Endothelial cell of umbilical vein (primary cell): Measurements from ENCODE around the gene ZNF385B. TPM values are rescaled to one million over a fixed set of nuclear protein-coding genes. Genes with fewer than 3 reads are reported as not detected.

Source experiments
- BruUV-seq: library from RNA; stranded (reverse); fragments of 400-500 nt; replicated peaks from 2 replicates; lab custom pipeline; 2021; lab: Mats Ljungman, UMichigan
- CTCF ChIA-PET: fragments of 300-600, 350-600 bp; sonication (Branson Sonifier 250); formaldehyde crosslinking; loops from one replicate; lab custom pipeline; 2021; ENCODE audit warnings: antibody characterized with exemption, inconsistent platforms; lab: Charles Lee
- POLR2A ChIA-PET: fragments of 300-600, 350-600 bp; sonication (Branson Sonifier 250); formaldehyde crosslinking; loops from one replicate; lab custom pipeline; 2021; ENCODE audit warnings: antibody characterized with exemption, inconsistent platforms; lab: Charles Lee
- DNase-seq: peaks from one replicate; pipeline ENCODE4 v3.0.0-alpha.2; 2011; ENCODE audit warnings: low read depth, low spot score
- FAIRE-seq: peaks from 2 replicates; lab custom pipeline; 2011; peaks lifted over from hg19 to GRCh38; lab: Jason Lieb, UNC
- H2AFZ ChIP-seq: 2 replicates; pipeline ENCODE4 v1.6.0; 2012; ENCODE audit warnings: low read depth, low read length, control low read depth, inconsistent platforms
- H3K27ac ChIP-seq: 2 replicates; pipeline ENCODE4 v1.5.1; 2011; ENCODE audit warnings: low read depth, mild to moderate bottlenecking, control low read depth, low read length, moderate library complexity; ENCODE audit not compliant: insufficient read depth
- H3K27me3 ChIP-seq, 2 experiments: 2 replicates each; pipeline versions ENCODE4 v1.6.0 to v1.6.1; 2011; ENCODE audit warnings: low read length in 2 of 2, mixed read lengths in 1 of 2; ENCODE audit not compliant: control insufficient read depth in 2 of 2, insufficient read depth in 2 of 2
- H3K36me3 ChIP-seq, 2 experiments: 2 replicates in 1 of 2; 3 replicates in 1 of 2; pipeline ENCODE4 v1.5.1; 2011; ENCODE audit warnings: low read length in 2 of 2, mild to moderate bottlenecking in 1 of 2, moderate library complexity in 1 of 2; ENCODE audit not compliant: control insufficient read depth in 2 of 2, insufficient read depth in 2 of 2; ENCODE audit errors: extremely low read depth in 1 of 2
- H3K4me1 ChIP-seq: 3 replicates; pipeline ENCODE4 v1.5.1; 2011; ENCODE audit warnings: mild to moderate bottlenecking, low read length; ENCODE audit not compliant: control insufficient read depth, insufficient read depth; ENCODE audit errors: extremely low read depth
- H3K4me2 ChIP-seq: 2 replicates; pipeline ENCODE4 v1.6.1; 2011; ENCODE audit warnings: low read length, control low read depth, mixed read lengths; ENCODE audit not compliant: insufficient read depth
- H3K4me3 ChIP-seq, 3 experiments: fragments of 200-600 bp in 1 of 3; sonication (generic), shearing (Covaris generic) in 1 of 3; replicated peaks in 1 of 3; 2 replicates each; pipeline ENCODE4 v1.5.1; 2011 to 2016; ENCODE audit warnings: control low read depth in 3 of 3, low read length in 3 of 3, mild to moderate bottlenecking in 2 of 3, inconsistent platforms in 1 of 3, low read depth in 1 of 3, moderate library complexity in 1 of 3; ENCODE audit not compliant: insufficient read depth in 1 of 3
- H3K79me2 ChIP-seq: 2 replicates; pipeline ENCODE4 v1.6.0; 2012; ENCODE audit warnings: low read length, inconsistent platforms; ENCODE audit not compliant: control insufficient read depth, insufficient read depth
- H3K9ac ChIP-seq: replicated peaks from 2 replicates; pipeline ENCODE3; 2011; ENCODE audit warnings: low read length, control low read depth; ENCODE audit not compliant: insufficient read depth; ENCODE audit errors: extremely low read depth
- H3K9me1 ChIP-seq: replicated peaks from 3 replicates; pipeline ENCODE4 v1.6.0; 2011; ENCODE audit warnings: mild to moderate bottlenecking, low read length; ENCODE audit not compliant: control insufficient read depth, insufficient read depth; ENCODE audit errors: extremely low read depth
- H3K9me3 ChIP-seq: replicated peaks from 2 replicates; pipeline ENCODE4 v1.5.1; 2012; ENCODE audit warnings: low read length, inconsistent platforms; ENCODE audit not compliant: control insufficient read depth, insufficient read depth
- H4K20me1 ChIP-seq: replicated peaks from 2 replicates; pipeline ENCODE3; 2011; ENCODE audit warnings: mild to moderate bottlenecking, low read length; ENCODE audit not compliant: control insufficient read depth, insufficient read depth; ENCODE audit errors: extremely low read depth
- CTCF ChIP-seq, 2 donors: IDR thresholded peaks; 1 replicate in 1 of 2; 2 replicates in 1 of 2; pipeline ENCODE4 v1.5.1; 2011; ENCODE audit warnings: low read length in 2 of 2, mild to moderate bottlenecking in 2 of 2, moderate library complexity in 2 of 2, control low read depth in 1 of 2, inconsistent platforms in 1 of 2, low read depth in 1 of 2; ENCODE audit not compliant: insufficient read depth in 1 of 2; ENCODE audit errors: extremely low read depth in 1 of 2
- EZH2 ChIP-seq: IDR thresholded peaks from 2 replicates; pipeline ENCODE4 v1.6.1; 2012; ENCODE audit warnings: borderline replicate concordance, low read depth, mild to moderate bottlenecking, moderate library complexity, low read length, inconsistent platforms; ENCODE audit not compliant: severe bottlenecking
- FOS ChIP-seq: IDR thresholded peaks from 2 replicates; pipeline ENCODE4 v1.6.1; 2011; ENCODE audit warnings: mild to moderate bottlenecking, low read length, moderate library complexity, borderline replicate concordance; ENCODE audit not compliant: insufficient read depth
- GATA2 ChIP-seq: IDR thresholded peaks from 2 replicates; pipeline ENCODE4 v1.7.0; 2011; ENCODE audit warnings: low read depth, mild to moderate bottlenecking, moderate library complexity, mixed read lengths, low read length; ENCODE audit not compliant: insufficient read length, insufficient read depth
- JUN ChIP-seq: IDR thresholded peaks from 2 replicates; pipeline ENCODE4 v1.6.1; 2011; ENCODE audit warnings: borderline replicate concordance, low read depth; ENCODE audit not compliant: insufficient read length, insufficient read depth
- MAX ChIP-seq: IDR thresholded peaks from 2 replicates; pipeline ENCODE4 v1.6.1; 2011; ENCODE audit not compliant: insufficient read depth, insufficient read length
- MYC ChIP-seq: IDR thresholded peaks from one replicate; pipeline ENCODE4 v1.6.1; 2011; ENCODE audit warnings: mild to moderate bottlenecking, low read depth, low read length
- POLR2A ChIP-seq: IDR thresholded peaks from 2 replicates; pipeline ENCODE4 v1.6.1; 2012; ENCODE audit warnings: low read depth, mild to moderate bottlenecking, control low read depth, low read length
- POLR2AphosphoS5 ChIP-seq: IDR thresholded peaks from 2 replicates; pipeline ENCODE4 v1.6.1; 2012; ENCODE audit warnings: low read depth, mild to moderate bottlenecking, control low read depth, low read length, moderate library complexity; ENCODE audit not compliant: insufficient read depth
- dilution Hi-C: fragments of 300-500 bp; cut with MboI; formaldehyde crosslinking; loops from one replicate; pipeline ENCODE4 v1.15.0; 2019; ENCODE audit warnings: low sequenced_read_pairs; ENCODE audit not compliant: extremely low pct_ligation_motif_present
- intact Hi-C: fragments of 100-400 bp; cut with micrococcal nuclease; formaldehyde crosslinking; loops from one replicate; pipeline ENCODE4 v1.10.0; 2022
- polyA plus RNA-seq, 4 experiments: library from polyadenylated mRNA; depleted of rRNA in 3 of 4; stranded (reverse) in 3 of 4; unstranded in 1 of 4; fragments of >200 nt; gene quantifications; 2 replicates each; pipeline versions ENCODE4 v1.2.1 to v1.2.3, GENCODE V29; 2011 to 2012; ENCODE audit warnings: missing spikeins in 1 of 4
- total RNA-seq: library from RNA; stranded (reverse); gene quantifications from 2 replicates; pipeline ENCODE4 v1.2.3, GENCODE V29; 2021

Gene ZNF385B
- total and polyA plus RNA-seq, 2 donors (not counting 3 experiments of a cell fraction or from before 2014, with no cell fraction given) = not detected

GRCh38 chr2:179741317-179741716 is 120.1 kb downstream of the ZNF385B start:
- Histone ChIP-seq H4K20me1 (no peaks in the 10 kb centered on the region), H3K36me3 (no peaks in the 10 kb centered on the region), H3K4me2 (no peak overlapping the region), H3K4me1 (no peaks in the 10 kb centered on the region), H3K9ac (no peak overlapping the region), H3K27me3 (peaks cover 1 to 6% of the 10 kb centered on the region in 2 experiments), H3K4me3 (no peak overlapping the region), H3K9me3 (no peaks in the 10 kb centered on the region), H3K9me1 (no peaks in the 10 kb centered on the region), H2AFZ (no peak overlapping the region), H3K79me2 (no peaks in the 10 kb centered on the region), H3K27ac (no peak overlapping the region)
- CTCF ChIA-PET = interaction anchor here (1.1 kb wide), 1 partner anchor 330 kb away, joined by 3 read pairs; no protein-coding TSS in a partner anchor
- BruUV-seq = no TSS peak
- dilution Hi-C loops (no loop called here), intact Hi-C loops (loop anchor here (10.0 kb wide), 1 partner anchor 827 kb away; no protein-coding TSS in a partner anchor)
- no peak for DNase-seq
- POLR2A ChIA-PET = no interaction called here
- no peak for TF ChIP-seq GATA2
- TF ChIP-seq POLR2A = no peak
- no peak for TF ChIP-seq FOS
- no peak for TF ChIP-seq CTCF (IDR thresholded peaks at IDR 0.05; ENCODE audit: extremely low read depth in 1 of 2, insufficient read depth in 1 of 2, low read depth in 1 of 2, low read length in 2 of 2)
- FAIRE-seq = no peak

- H2AFZ ChIP-seq = no peak overlapping the region
- ChIA-PET POLR2A (no interaction called here), CTCF (interaction anchor here (1.3 kb wide), 1 partner anchor 319 kb away, joined by 3 read pairs; no protein-coding TSS in a partner anchor)
- H3K36me3 ChIP-seq = no peaks in the 10 kb centered on the region
- no peak overlapping the region for H3K4me2 ChIP-seq
- H3K27me3 ChIP-seq = no peaks in the 10 kb centered on the region
- H4K20me1 ChIP-seq = no peaks in the 10 kb centered on the region
- no TSS peak for BruUV-seq
- intact Hi-C loops (no loop called here), dilution Hi-C loops (no loop called here)
- no peaks in the 10 kb centered on the region for H3K9me3 ChIP-seq
- TF ChIP-seq JUN (no peak), POLR2A (no peak), CTCF (IDR thresholded peaks at IDR 0.05; ENCODE audit: extremely low read depth in 1 of 2, insufficient read depth in 1 of 2, low read depth in 1 of 2, low read length in 2 of 2) (no peak), MAX (no peak), EZH2 (no peak), GATA2 (no peak), POLR2AphosphoS5 (no peak), FOS (no peak), MYC (no peak)
- DNase-seq = no peak
- H3K79me2 ChIP-seq = no peaks in the 10 kb centered on the region
- no peak for FAIRE-seq
- no peaks in the 10 kb centered on the region for H3K4me1 ChIP-seq
- no peak overlapping the region for H3K4me3 ChIP-seq
- no peaks in the 10 kb centered on the region for H3K9me1 ChIP-seq
- no peak overlapping the region for H3K27ac ChIP-seq
- H3K9ac ChIP-seq = no peak overlapping the region
Observed at GRCh38 chr2:179729966-179730365, 131.4 kb downstream of the ZNF385B start.
